SK-N-SH (cell line): ENCODE data around the gene LTBP1.

Experiments
- EP300 ChIP-seq, 2 experiments: IDR thresholded peaks; 2 replicates each; pipeline versions ENCODE4 v1.4.0 to v1.6.1; 2012; ENCODE audit warnings: borderline replicate concordance in 1 of 2, low read depth in 1 of 2, low read length in 1 of 2
- FOXM1 ChIP-seq: IDR thresholded peaks from 2 replicates; pipeline ENCODE4 v1.4.0; 2012; ENCODE audit warnings: low read depth, mild to moderate bottlenecking
- JUND ChIP-seq: IDR thresholded peaks from 2 replicates; pipeline ENCODE4 v1.4.0; 2012
- POLR2AphosphoS5 ChIP-seq: IDR thresholded peaks from 2 replicates; pipeline ENCODE4 v1.6.1; 2012; ENCODE audit warnings: low read depth, low read length
- RAD21 ChIP-seq: IDR thresholded peaks from 2 replicates; pipeline ENCODE4 v1.6.1; 2012; ENCODE audit warnings: mild to moderate bottlenecking, low read length
- RFX5 ChIP-seq: IDR thresholded peaks from 2 replicates; pipeline ENCODE4 v1.6.1; 2012; ENCODE audit warnings: mild to moderate bottlenecking, improper control_type of control experiment, low read length
- SIN3A ChIP-seq: IDR thresholded peaks from 2 replicates; pipeline ENCODE4 v1.6.1; 2012; ENCODE audit warnings: low read depth, mild to moderate bottlenecking, low read length, moderate library complexity, borderline replicate concordance
- SMC3 ChIP-seq: IDR thresholded peaks from 2 replicates; pipeline ENCODE4 v1.6.1; 2012; ENCODE audit warnings: low read depth, low read length, improper control_type of control experiment
- TF ChIP-seq, protein P1 (sequence below): fragments of 150-350 bp; IDR thresholded peaks from 2 replicates; pipeline ENCODE4 v1.6.1; 2017; ENCODE audit warnings: antibody characterized with exemption, low read length, low read depth, borderline replicate concordance
- TF ChIP-seq, protein P2 (sequence below): fragments of 200-600 bp; sonication (generic); IDR thresholded peaks from 2 replicates; pipeline ENCODE4 v1.6.1; 2017; ENCODE audit warnings: antibody characterized with exemption, mild to moderate bottlenecking, moderate library complexity
- TF ChIP-seq, protein P3 (sequence below): IDR thresholded peaks from 2 replicates; pipeline ENCODE4 v1.4.0; 2012; ENCODE audit warnings: low read depth
- TF ChIP-seq, protein P4 (sequence below): IDR thresholded peaks from 2 replicates; pipeline ENCODE4 v1.6.1; 2012; ENCODE audit warnings: mild to moderate bottlenecking, low read depth, low read length, moderate library complexity

DNA sequence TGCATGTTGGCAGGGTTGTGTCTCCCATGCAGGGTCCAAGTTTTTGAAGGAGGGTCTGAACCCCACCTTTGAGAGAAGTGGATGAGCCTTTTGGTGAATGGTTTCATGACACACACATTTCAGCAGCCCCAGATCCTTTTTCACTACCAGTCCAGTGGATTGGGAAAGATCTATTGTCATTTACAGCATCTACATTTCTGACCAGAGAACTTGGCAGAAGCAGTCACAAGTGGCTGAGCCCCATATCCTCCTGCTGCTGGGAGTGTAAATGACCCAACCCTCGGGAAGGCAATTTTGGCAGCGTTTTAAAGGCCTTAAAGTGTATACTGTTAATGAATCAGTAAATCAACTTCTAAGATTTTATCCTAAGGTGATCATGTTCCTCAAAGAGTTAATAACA, 355.6 kb downstream of the LTBP1 start:
- TF ChIP-seq SIN3A (no peak), POLR2AphosphoS5 (no peak), JUND (no peak), RAD21 (no peak), SMC3 (no peak), RFX5 (no peak), EP300 (IDR thresholded peaks at IDR 0.05; ENCODE audit: borderline replicate concordance in 1 of 2, low read depth in 1 of 2, low read length in 1 of 2) (no peak), FOXM1 (no peak)
- TF ChIP-seq, protein P1, sequence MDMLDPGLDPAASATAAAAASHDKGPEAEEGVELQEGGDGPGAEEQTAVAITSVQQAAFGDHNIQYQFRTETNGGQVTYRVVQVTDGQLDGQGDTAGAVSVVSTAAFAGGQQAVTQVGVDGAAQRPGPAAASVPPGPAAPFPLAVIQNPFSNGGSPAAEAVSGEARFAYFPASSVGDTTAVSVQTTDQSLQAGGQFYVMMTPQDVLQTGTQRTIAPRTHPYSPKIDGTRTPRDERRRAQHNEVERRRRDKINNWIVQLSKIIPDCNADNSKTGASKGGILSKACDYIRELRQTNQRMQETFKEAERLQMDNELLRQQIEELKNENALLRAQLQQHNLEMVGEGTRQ: no peak
- TF ChIP-seq, protein P2, sequence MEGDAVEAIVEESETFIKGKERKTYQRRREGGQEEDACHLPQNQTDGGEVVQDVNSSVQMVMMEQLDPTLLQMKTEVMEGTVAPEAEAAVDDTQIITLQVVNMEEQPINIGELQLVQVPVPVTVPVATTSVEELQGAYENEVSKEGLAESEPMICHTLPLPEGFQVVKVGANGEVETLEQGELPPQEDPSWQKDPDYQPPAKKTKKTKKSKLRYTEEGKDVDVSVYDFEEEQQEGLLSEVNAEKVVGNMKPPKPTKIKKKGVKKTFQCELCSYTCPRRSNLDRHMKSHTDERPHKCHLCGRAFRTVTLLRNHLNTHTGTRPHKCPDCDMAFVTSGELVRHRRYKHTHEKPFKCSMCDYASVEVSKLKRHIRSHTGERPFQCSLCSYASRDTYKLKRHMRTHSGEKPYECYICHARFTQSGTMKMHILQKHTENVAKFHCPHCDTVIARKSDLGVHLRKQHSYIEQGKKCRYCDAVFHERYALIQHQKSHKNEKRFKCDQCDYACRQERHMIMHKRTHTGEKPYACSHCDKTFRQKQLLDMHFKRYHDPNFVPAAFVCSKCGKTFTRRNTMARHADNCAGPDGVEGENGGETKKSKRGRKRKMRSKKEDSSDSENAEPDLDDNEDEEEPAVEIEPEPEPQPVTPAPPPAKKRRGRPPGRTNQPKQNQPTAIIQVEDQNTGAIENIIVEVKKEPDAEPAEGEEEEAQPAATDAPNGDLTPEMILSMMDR: no peak
- TF ChIP-seq, protein P3, sequence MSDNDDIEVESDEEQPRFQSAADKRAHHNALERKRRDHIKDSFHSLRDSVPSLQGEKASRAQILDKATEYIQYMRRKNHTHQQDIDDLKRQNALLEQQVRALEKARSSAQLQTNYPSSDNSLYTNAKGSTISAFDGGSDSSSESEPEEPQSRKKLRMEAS: no peak
- TF ChIP-seq, protein P4, sequence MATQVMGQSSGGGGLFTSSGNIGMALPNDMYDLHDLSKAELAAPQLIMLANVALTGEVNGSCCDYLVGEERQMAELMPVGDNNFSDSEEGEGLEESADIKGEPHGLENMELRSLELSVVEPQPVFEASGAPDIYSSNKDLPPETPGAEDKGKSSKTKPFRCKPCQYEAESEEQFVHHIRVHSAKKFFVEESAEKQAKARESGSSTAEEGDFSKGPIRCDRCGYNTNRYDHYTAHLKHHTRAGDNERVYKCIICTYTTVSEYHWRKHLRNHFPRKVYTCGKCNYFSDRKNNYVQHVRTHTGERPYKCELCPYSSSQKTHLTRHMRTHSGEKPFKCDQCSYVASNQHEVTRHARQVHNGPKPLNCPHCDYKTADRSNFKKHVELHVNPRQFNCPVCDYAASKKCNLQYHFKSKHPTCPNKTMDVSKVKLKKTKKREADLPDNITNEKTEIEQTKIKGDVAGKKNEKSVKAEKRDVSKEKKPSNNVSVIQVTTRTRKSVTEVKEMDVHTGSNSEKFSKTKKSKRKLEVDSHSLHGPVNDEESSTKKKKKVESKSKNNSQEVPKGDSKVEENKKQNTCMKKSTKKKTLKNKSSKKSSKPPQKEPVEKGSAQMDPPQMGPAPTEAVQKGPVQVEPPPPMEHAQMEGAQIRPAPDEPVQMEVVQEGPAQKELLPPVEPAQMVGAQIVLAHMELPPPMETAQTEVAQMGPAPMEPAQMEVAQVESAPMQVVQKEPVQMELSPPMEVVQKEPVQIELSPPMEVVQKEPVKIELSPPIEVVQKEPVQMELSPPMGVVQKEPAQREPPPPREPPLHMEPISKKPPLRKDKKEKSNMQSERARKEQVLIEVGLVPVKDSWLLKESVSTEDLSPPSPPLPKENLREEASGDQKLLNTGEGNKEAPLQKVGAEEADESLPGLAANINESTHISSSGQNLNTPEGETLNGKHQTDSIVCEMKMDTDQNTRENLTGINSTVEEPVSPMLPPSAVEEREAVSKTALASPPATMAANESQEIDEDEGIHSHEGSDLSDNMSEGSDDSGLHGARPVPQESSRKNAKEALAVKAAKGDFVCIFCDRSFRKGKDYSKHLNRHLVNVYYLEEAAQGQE: no peak
